GM19351 (cell line): ENCODE measurements around the gene TMUB1.

Experiments used
- ATAC-seq: cut with Tn5 transposase; IDR thresholded peaks from one replicate; pipeline ENCODE4 v1.9.1; 2021; ENCODE audit warnings: mild to moderate bottlenecking, moderate library complexity; ENCODE audit not compliant: unreplicated experiment

The TMUB1 gene

GRCh38 chr7:151086802-151087244 is 3.5 kb upstream of the TMUB1 start:
- ATAC-seq: no peak

GRCh38 chr7:151085691-151086620 is 2.7 kb upstream of the TMUB1 start, which contains the start of gene AGAP3:
Gene AGAP3, plus strand, starts transcription at chr7:151086475. Its CDS starts 267 bp downstream, at chr7:151086742.
- ATAC-seq: peak; percentile 42

GRCh38 chr7:151085329-151085690 is 2.0 kb upstream of the TMUB1 start:
- ATAC-seq: no peak

- no peak for ATAC-seq
Observed at GRCh38 chr7:151083824-151084160, 499 bp upstream of the TMUB1 start.

- no peak for ATAC-seq
Observed at GRCh38 chr7:151082141-151083070, 887 bp downstream of the TMUB1 start.

GRCh38 chr7:151081170-151082101 is 1.9 kb downstream of the TMUB1 start:
- ATAC-seq: no peak

GRCh38 chr7:151080522-151081169 is 2.6 kb downstream of the TMUB1 start, which contains the start of gene FASTK:
Gene FASTK, minus strand, starts transcription at chr7:151080809. Its CDS starts 43 bp downstream, at chr7:151080766.
- ATAC-seq: peak; percentile 76

GRCh38 chr7:151080067-151080521 is 3.2 kb downstream of the TMUB1 start:
- ATAC-seq: no peak

GRCh38 chr7:151079199-151079910 is 3.9 kb downstream of the TMUB1 start:
- ATAC-seq: no peak

GRCh38 chr7:151078233-151079040 is 4.9 kb downstream of the TMUB1 start:
- ATAC-seq: no peak

- ATAC-seq: no peak
Observed at GRCh38 chr7:151077705-151078232, 5.5 kb downstream of the TMUB1 start.

GRCh38 chr7:151076863-151077704 is 6.2 kb downstream of the TMUB1 start:
- ATAC-seq: no peak

- ATAC-seq: no peak
Observed at GRCh38 chr7:151075978-151076426, 7.3 kb downstream of the TMUB1 start.

GRCh38 chr7:151075662-151075971 is 7.7 kb downstream of the TMUB1 start:
- no peak for ATAC-seq

GRCh38 chr7:151074817-151075661 is 8.3 kb downstream of the TMUB1 start:
- ATAC-seq: no peak

GRCh38 chr7:151073990-151074389 is 9.3 kb downstream of the TMUB1 start:
- no peak for ATAC-seq
